WTC11 (cell line): ENCODE data around the gene LEFTY2. TPM values are rescaled to one million over a fixed set of nuclear protein-coding genes. Genes with fewer than 3 reads are reported as not detected.

Experiments used
- ATAC-seq: fragments of 200-7000 bp; cut with Tn5 transposase; 2 replicates; pipeline ENCODE4 v1.10.0; 2021; ENCODE audit warnings: mild to moderate bottlenecking, moderate library complexity
- CTCF ChIA-PET: fragments of 300-600 bp; sonication (Branson Sonifier 250); formaldehyde crosslinking; loops from one replicate; lab custom pipeline; 2021; ENCODE audit warnings: antibody characterized with exemption; lab: Charles Lee
- POLR2A ChIA-PET: fragments of 350-600 bp; sonication (Branson Sonifier 250); formaldehyde crosslinking; loops from one replicate; lab custom pipeline; 2021; ENCODE audit warnings: antibody characterized with exemption; lab: Charles Lee
- DNase-seq: peaks from one replicate; pipeline ENCODE4 v3.0.0; 2021; ENCODE audit warnings: low spot score
- H3K27ac Mint-ChIP-seq: 2 replicates; pipeline ENCODE4 v1.8.0; 2021; ENCODE audit warnings: mixed read lengths
- H3K27me3 Mint-ChIP-seq: 2 replicates; pipeline ENCODE4 v1.8.0; 2021; ENCODE audit warnings: low read depth, mild to moderate bottlenecking, moderate library complexity, mixed read lengths
- H3K36me3 Mint-ChIP-seq: 2 replicates; pipeline ENCODE4 v1.8.0; 2021; ENCODE audit warnings: mixed read lengths
- H3K4me1 Mint-ChIP-seq: 2 replicates; pipeline ENCODE4 v1.8.0; 2022; ENCODE audit warnings: mixed read lengths
- H3K4me3 Mint-ChIP-seq: 2 replicates; pipeline ENCODE4 v1.8.0; 2021; ENCODE audit warnings: mild to moderate bottlenecking, moderate library complexity, mixed read lengths
- H3K9me3 Mint-ChIP-seq: 2 replicates; pipeline ENCODE4 v1.8.0; 2021; ENCODE audit warnings: mixed read lengths
- CBFB ChIP-seq: sonication (generic); formaldehyde crosslinking; IDR thresholded peaks from 2 replicates; pipeline ENCODE4 v1.8.1; 2022; ENCODE audit warnings: mild to moderate bottlenecking, low read depth, missing genetic modification reagents
- FOXP1 ChIP-seq: sonication (generic); formaldehyde crosslinking; IDR thresholded peaks from 2 replicates; pipeline ENCODE4 v1.8.0; 2022; ENCODE audit warnings: missing genetic modification reagents, mild to moderate bottlenecking, moderate library complexity, borderline replicate concordance
- GABPB1 ChIP-seq: sonication (generic); formaldehyde crosslinking; IDR thresholded peaks from 2 replicates; pipeline ENCODE4 v1.8.1; 2023; ENCODE audit warnings: mild to moderate bottlenecking, missing genetic modification reagents
- GRHL2 ChIP-seq: fragments of 250-450 bp; sonication (Bioruptor Pico); IDR thresholded peaks from 2 replicates; pipeline ENCODE4 v1.8.0; 2022; ENCODE audit warnings: mild to moderate bottlenecking, moderate library complexity; ENCODE audit not compliant: insufficient replicate concordance, severe bottlenecking
- NFATC4 ChIP-seq: fragments of 250-450 bp; sonication (Bioruptor Pico); IDR thresholded peaks from 2 replicates; pipeline ENCODE4 v1.9.0; 2021; ENCODE audit warnings: mild to moderate bottlenecking
- TCF7 ChIP-seq: sonication (generic); formaldehyde crosslinking; IDR thresholded peaks from 2 replicates; pipeline ENCODE4 v1.8.0; 2022; ENCODE audit warnings: mild to moderate bottlenecking, low read depth, missing genetic modification reagents, moderate library complexity
- TEAD4 ChIP-seq: sonication (generic); formaldehyde crosslinking; IDR thresholded peaks from 2 replicates; pipeline ENCODE4 v1.8.0; 2022; ENCODE audit warnings: mild to moderate bottlenecking, missing genetic modification reagents
- ZNF121 ChIP-seq: sonication (generic); formaldehyde crosslinking; IDR thresholded peaks from 2 replicates; pipeline ENCODE4 v1.8.0; 2023; ENCODE audit warnings: missing genetic modification reagents
- ZNF138 ChIP-seq: sonication (generic); formaldehyde crosslinking; conservative IDR thresholded peaks from 2 replicates; pipeline ENCODE4 v1.8.1; 2022; ENCODE audit warnings: mild to moderate bottlenecking, moderate library complexity, missing genetic modification reagents
- ZNF263 ChIP-seq: sonication (generic); formaldehyde crosslinking; IDR thresholded peaks from 2 replicates; pipeline ENCODE4 v1.8.1; 2022; ENCODE audit warnings: low read depth, mild to moderate bottlenecking, moderate library complexity, missing genetic modification reagents
- ZNF396 ChIP-seq: fragments of 250-450 bp; sonication (Bioruptor Pico); IDR thresholded peaks from 2 replicates; pipeline ENCODE4 v1.8.0; 2021; ENCODE audit warnings: mild to moderate bottlenecking, moderate library complexity, borderline replicate concordance
- ZNF671 ChIP-seq: fragments of 250-450 bp; sonication (Bioruptor Pico); IDR thresholded peaks from 2 replicates; pipeline ENCODE4 v1.8.0; 2021; ENCODE audit warnings: mild to moderate bottlenecking
- total RNA-seq: library from RNA; stranded (reverse); gene quantifications from 3 replicates; pipeline ENCODE4 v1.2.3, GENCODE V29; 2021
- TF ChIP-seq, protein P1 (sequence below): sonication (generic); formaldehyde crosslinking; IDR thresholded peaks from 2 replicates; pipeline ENCODE4 v1.8.1; 2023; ENCODE audit warnings: mild to moderate bottlenecking, missing genetic modification reagents, borderline replicate concordance
- TF ChIP-seq, protein P2 (sequence below): fragments of 250-450 bp; sonication (Bioruptor Pico); IDR thresholded peaks from 2 replicates; pipeline ENCODE4 v1.9.0; 2021; ENCODE audit warnings: moderate library complexity, mild to moderate bottlenecking, inconsistent platforms, borderline replicate concordance
- TF ChIP-seq, protein P3 (sequence below): sonication (generic); formaldehyde crosslinking; IDR thresholded peaks from 2 replicates; pipeline ENCODE4 v1.8.1; 2023; ENCODE audit warnings: mild to moderate bottlenecking, missing genetic modification reagents, moderate library complexity
- TF ChIP-seq, protein P4 (sequence below): sonication (generic); formaldehyde crosslinking; IDR thresholded peaks from 2 replicates; pipeline ENCODE4 v1.8.0; 2022; ENCODE audit warnings: mild to moderate bottlenecking, missing genetic modification reagents
- TF ChIP-seq, protein P5 (sequence below): sonication (generic); formaldehyde crosslinking; IDR thresholded peaks from 2 replicates; pipeline ENCODE4 v1.8.1; 2022; ENCODE audit warnings: mild to moderate bottlenecking, missing genetic modification reagents, moderate library complexity, borderline replicate concordance
- TF ChIP-seq, protein P6 (sequence below): fragments of 250-450 bp; sonication (Bioruptor Pico); IDR thresholded peaks from 2 replicates; pipeline ENCODE4 v1.9.0; 2021; ENCODE audit warnings: mild to moderate bottlenecking

The LEFTY2 gene
- total RNA-seq, 1 experiment from 2014 or later, result 15.5 TPM

DNA sequence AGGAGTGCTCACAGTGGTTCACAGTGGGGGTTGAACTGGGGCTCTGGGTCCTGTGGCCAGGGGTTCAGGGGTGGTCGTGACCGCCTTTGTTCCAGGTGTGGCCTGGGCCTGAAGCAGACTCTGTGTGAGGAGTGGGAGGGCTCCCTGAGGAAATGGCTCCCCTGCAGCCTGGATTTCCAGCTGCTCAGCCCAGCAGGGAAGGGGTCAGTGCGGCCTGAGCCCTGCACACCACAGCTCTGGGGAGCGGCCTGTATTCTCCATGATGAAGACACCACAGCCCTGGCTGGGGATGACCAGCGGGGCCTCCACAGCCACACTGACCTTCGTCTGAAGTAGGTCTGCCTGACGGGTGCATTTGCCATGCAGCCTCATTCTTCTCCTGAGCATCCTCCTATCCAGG is 33.7 kb downstream of the LEFTY2 start:
- Mint-ChIP-seq H3K27me3 (peaks cover 31% of the 10 kb centered on the region), H3K27ac (no peak overlapping the region), H3K9me3 (peaks cover 5% of the 10 kb centered on the region)
- TF ChIP-seq CBFB (CRISPR knock-in tag) (no peak), GRHL2 (CRISPR knock-in tag) (no peak), GABPB1 (no peak)
- TF ChIP-seq, protein P1, sequence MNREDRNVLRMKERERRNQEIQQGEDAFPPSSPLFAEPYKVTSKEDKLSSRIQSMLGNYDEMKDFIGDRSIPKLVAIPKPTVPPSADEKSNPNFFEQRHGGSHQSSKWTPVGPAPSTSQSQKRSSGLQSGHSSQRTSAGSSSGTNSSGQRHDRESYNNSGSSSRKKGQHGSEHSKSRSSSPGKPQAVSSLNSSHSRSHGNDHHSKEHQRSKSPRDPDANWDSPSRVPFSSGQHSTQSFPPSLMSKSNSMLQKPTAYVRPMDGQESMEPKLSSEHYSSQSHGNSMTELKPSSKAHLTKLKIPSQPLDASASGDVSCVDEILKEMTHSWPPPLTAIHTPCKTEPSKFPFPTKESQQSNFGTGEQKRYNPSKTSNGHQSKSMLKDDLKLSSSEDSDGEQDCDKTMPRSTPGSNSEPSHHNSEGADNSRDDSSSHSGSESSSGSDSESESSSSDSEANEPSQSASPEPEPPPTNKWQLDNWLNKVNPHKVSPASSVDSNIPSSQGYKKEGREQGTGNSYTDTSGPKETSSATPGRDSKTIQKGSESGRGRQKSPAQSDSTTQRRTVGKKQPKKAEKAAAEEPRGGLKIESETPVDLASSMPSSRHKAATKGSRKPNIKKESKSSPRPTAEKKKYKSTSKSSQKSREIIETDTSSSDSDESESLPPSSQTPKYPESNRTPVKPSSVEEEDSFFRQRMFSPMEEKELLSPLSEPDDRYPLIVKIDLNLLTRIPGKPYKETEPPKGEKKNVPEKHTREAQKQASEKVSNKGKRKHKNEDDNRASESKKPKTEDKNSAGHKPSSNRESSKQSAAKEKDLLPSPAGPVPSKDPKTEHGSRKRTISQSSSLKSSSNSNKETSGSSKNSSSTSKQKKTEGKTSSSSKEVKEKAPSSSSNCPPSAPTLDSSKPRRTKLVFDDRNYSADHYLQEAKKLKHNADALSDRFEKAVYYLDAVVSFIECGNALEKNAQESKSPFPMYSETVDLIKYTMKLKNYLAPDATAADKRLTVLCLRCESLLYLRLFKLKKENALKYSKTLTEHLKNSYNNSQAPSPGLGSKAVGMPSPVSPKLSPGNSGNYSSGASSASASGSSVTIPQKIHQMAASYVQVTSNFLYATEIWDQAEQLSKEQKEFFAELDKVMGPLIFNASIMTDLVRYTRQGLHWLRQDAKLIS (CRISPR knock-in tag), result no peak
- TF ChIP-seq, all 79 proteins: peak for 0
- CTCF ChIA-PET, result interaction anchor here (3.5 to 5.1 kb wide), 2 partner anchors 18 to 27 kb away, joined by 13 to 94 read pairs; partner anchors contain the start of genes LEFTY1 and TMEM63A
- Mint-ChIP-seq H3K4me1 (peaks cover 28% of the 10 kb centered on the region), H3K36me3 (no peaks in the 10 kb centered on the region), H3K4me3 (no peak overlapping the region)
- POLR2A ChIA-PET, result no interaction called here
- ATAC-seq, result no peak
- DNase-seq, result no peak

DNA sequence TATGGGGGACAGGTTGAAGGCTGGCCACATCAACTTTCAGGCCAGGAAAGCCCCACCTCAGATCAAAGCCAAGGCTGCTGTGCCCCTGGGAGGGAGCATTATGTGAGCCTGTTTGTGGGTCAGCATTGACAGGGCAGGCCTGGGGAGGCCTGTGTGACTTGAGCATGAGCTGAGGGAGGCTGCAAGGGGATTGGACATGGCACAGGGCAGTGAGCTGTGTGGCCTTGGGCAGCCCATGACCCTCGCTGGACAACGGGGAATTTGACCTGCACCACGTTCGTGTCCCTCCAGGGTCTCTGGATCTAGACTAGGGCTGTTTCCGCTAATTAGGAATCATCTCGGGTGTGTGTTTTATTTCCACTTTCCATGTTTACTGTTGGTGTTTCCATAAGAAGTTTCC is 34.6 kb downstream of the LEFTY2 start:
- Mint-ChIP-seq H3K4me3 (no peak overlapping the region), H3K27me3 (peaks cover 27% of the 10 kb centered on the region)
- CTCF ChIA-PET, result interaction anchor here (0.6 to 3.5 kb wide), 3 partner anchors 17 to 159 kb away, joined by 3 to 13 read pairs (median 3); partner anchors contain the start of gene LEFTY1
- POLR2A ChIA-PET, result no interaction called here
- TF ChIP-seq TCF7 (CRISPR knock-in tag) (no peak), TEAD4 (CRISPR knock-in tag) (no peak), ZNF138 (no peak), ZNF263 (CRISPR knock-in tag) (no peak), NFATC4 (CRISPR knock-in tag) (no peak), ZNF396 (CRISPR knock-in tag) (no peak), ZNF121 (no peak), ZNF671 (CRISPR knock-in tag) (no peak), CBFB (CRISPR knock-in tag) (no peak), FOXP1 (no peak)
- TF ChIP-seq, protein P2, sequence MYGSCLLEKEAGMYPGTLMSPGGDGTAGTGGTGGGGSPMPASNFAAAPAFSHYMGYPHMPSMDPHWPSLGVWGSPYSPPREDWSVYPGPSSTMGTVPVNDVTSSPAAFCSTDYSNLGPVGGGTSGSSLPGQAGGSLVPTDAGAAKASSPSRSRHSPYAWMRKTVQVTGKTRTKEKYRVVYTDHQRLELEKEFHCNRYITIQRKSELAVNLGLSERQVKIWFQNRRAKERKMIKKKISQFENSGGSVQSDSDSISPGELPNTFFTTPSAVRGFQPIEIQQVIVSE (CRISPR knock-in tag), result no peak
- TF ChIP-seq, protein P3, sequence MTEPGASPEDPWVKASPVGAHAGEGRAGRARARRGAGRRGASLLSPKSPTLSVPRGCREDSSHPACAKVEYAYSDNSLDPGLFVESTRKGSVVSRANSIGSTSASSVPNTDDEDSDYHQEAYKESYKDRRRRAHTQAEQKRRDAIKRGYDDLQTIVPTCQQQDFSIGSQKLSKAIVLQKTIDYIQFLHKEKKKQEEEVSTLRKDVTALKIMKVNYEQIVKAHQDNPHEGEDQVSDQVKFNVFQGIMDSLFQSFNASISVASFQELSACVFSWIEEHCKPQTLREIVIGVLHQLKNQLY, result no peak
- TF ChIP-seq, protein P4, sequence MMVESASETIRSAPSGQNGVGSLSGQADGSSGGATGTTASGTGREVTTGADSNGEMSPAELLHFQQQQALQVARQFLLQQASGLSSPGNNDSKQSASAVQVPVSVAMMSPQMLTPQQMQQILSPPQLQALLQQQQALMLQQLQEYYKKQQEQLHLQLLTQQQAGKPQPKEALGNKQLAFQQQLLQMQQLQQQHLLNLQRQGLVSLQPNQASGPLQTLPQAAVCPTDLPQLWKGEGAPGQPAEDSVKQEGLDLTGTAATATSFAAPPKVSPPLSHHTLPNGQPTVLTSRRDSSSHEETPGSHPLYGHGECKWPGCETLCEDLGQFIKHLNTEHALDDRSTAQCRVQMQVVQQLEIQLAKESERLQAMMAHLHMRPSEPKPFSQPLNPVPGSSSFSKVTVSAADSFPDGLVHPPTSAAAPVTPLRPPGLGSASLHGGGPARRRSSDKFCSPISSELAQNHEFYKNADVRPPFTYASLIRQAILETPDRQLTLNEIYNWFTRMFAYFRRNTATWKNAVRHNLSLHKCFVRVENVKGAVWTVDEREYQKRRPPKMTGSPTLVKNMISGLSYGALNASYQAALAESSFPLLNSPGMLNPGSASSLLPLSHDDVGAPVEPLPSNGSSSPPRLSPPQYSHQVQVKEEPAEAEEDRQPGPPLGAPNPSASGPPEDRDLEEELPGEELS, result no peak
- TF ChIP-seq, protein P5, sequence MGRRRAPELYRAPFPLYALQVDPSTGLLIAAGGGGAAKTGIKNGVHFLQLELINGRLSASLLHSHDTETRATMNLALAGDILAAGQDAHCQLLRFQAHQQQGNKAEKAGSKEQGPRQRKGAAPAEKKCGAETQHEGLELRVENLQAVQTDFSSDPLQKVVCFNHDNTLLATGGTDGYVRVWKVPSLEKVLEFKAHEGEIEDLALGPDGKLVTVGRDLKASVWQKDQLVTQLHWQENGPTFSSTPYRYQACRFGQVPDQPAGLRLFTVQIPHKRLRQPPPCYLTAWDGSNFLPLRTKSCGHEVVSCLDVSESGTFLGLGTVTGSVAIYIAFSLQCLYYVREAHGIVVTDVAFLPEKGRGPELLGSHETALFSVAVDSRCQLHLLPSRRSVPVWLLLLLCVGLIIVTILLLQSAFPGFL (CRISPR knock-in tag), result no peak
- TF ChIP-seq, protein P6, sequence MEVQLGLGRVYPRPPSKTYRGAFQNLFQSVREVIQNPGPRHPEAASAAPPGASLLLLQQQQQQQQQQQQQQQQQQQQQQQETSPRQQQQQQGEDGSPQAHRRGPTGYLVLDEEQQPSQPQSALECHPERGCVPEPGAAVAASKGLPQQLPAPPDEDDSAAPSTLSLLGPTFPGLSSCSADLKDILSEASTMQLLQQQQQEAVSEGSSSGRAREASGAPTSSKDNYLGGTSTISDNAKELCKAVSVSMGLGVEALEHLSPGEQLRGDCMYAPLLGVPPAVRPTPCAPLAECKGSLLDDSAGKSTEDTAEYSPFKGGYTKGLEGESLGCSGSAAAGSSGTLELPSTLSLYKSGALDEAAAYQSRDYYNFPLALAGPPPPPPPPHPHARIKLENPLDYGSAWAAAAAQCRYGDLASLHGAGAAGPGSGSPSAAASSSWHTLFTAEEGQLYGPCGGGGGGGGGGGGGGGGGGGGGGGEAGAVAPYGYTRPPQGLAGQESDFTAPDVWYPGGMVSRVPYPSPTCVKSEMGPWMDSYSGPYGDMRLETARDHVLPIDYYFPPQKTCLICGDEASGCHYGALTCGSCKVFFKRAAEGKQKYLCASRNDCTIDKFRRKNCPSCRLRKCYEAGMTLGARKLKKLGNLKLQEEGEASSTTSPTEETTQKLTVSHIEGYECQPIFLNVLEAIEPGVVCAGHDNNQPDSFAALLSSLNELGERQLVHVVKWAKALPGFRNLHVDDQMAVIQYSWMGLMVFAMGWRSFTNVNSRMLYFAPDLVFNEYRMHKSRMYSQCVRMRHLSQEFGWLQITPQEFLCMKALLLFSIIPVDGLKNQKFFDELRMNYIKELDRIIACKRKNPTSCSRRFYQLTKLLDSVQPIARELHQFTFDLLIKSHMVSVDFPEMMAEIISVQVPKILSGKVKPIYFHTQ, result no peak
- TF ChIP-seq, all 79 proteins: peak for 0
- Mint-ChIP-seq H3K36me3 (no peaks in the 10 kb centered on the region), H3K4me1 (peaks cover 23% of the 10 kb centered on the region), H3K9me3 (peaks cover 5% of the 10 kb centered on the region), H3K27ac (no peak overlapping the region)
- DNase-seq, result no peak
- ATAC-seq, result no peak
